Caco-2 (cell line): Measurements from ENCODE around the gene SCMH1. TPM values are rescaled to one million over a fixed set of nuclear protein-coding genes. Genes with fewer than 3 reads are reported as not detected.

Experiments used
- BruUV-seq: library from RNA; stranded (reverse); fragments of 400-500 nt; replicated peaks from 2 replicates; lab custom pipeline; 2021; lab: Mats Ljungman, UMichigan
- CTCF ChIA-PET: fragments of 300-600 bp; sonication (Branson Sonifier 250); formaldehyde crosslinking; loops from one replicate; lab custom pipeline; 2022; ENCODE audit warnings: antibody characterized with exemption; lab: Charles Lee
- POLR2A ChIA-PET: fragments of 300-600 bp; sonication (Branson Sonifier 250); formaldehyde crosslinking; loops from one replicate; lab custom pipeline; 2022; ENCODE audit warnings: antibody characterized with exemption; lab: Charles Lee
- DNase-seq, 2 experiments: peaks; one replicate each; pipeline versions ENCODE4 v3.0.0 to v3.0.0-alpha.2; 2020 to 2022
- H3K27me3 ChIP-seq: replicated peaks from 2 replicates; pipeline ENCODE4 v1.6.0; 2011; ENCODE audit warnings: low read length; ENCODE audit not compliant: control insufficient read depth, insufficient read depth
- H3K36me3 ChIP-seq: 2 replicates; pipeline ENCODE4 v1.5.1; 2011; ENCODE audit warnings: low read length; ENCODE audit not compliant: control insufficient read depth, insufficient read depth
- H3K4me1 ChIP-seq: fragments of 250-450 bp; sonication (Bioruptor Pico); 2 replicates; pipeline ENCODE4 v1.5.1; 2020; ENCODE audit warnings: mild to moderate bottlenecking
- H3K4me3 ChIP-seq: 2 replicates; pipeline ENCODE4 v1.5.1; 2011; ENCODE audit warnings: low read depth, mild to moderate bottlenecking, control low read depth, low read length
- H3K9me3 ChIP-seq: fragments of 250-450 bp; sonication (Bioruptor Pico); 2 replicates; pipeline ENCODE4 v1.5.1; 2020; ENCODE audit warnings: mild to moderate bottlenecking, moderate library complexity
- H3K27ac Mint-ChIP-seq: one replicate; pipeline ENCODE4 v1.8.0; 2022; ENCODE audit warnings: mixed read lengths; ENCODE audit not compliant: unreplicated experiment
- H3K27me3 Mint-ChIP-seq: one replicate; pipeline ENCODE4 v1.8.0; 2022; ENCODE audit warnings: mixed read lengths; ENCODE audit not compliant: insufficient read depth, unreplicated experiment
- H3K36me3 Mint-ChIP-seq: one replicate; pipeline ENCODE4 v1.8.0; 2022; ENCODE audit warnings: mild to moderate bottlenecking, mixed read lengths; ENCODE audit not compliant: insufficient read depth, unreplicated experiment
- H3K4me1 Mint-ChIP-seq: one replicate; pipeline ENCODE4 v1.8.0; 2022; ENCODE audit warnings: low read depth, mixed read lengths; ENCODE audit not compliant: unreplicated experiment
- H3K4me3 Mint-ChIP-seq: one replicate; pipeline ENCODE4 v1.8.0; 2022; ENCODE audit warnings: mild to moderate bottlenecking, moderate library complexity, mixed read lengths; ENCODE audit not compliant: unreplicated experiment
- H3K9me3 Mint-ChIP-seq: one replicate; pipeline ENCODE4 v1.8.0; 2022; ENCODE audit warnings: mixed read lengths; ENCODE audit not compliant: unreplicated experiment
- CTCF ChIP-seq, 2 experiments: fragments of 200-600 bp in 1 of 2; IDR thresholded peaks; 1 replicate in 1 of 2; 2 replicates in 1 of 2; pipeline versions ENCODE4 v1.5.1 to v1.8.0; 2011 to 2022; ENCODE audit warnings: antibody characterized with exemption in 1 of 2, control low read depth in 1 of 2, inconsistent platforms in 1 of 2, low read depth in 1 of 2, low read length in 1 of 2, mild to moderate bottlenecking in 1 of 2, moderate library complexity in 1 of 2; ENCODE audit not compliant: insufficient read depth in 1 of 2, severe bottlenecking in 1 of 2, unreplicated experiment in 1 of 2
- intact Hi-C: fragments of 100-400 bp; cut with micrococcal nuclease; formaldehyde crosslinking; loops from one replicate; pipeline ENCODE4 v1.10.0; 2022; ENCODE audit not compliant: unreplicated experiment
- total RNA-seq: library from RNA; stranded (reverse); gene quantifications from 2 replicates; pipeline ENCODE4 v1.2.3, GENCODE V29; 2022

SCMH1 gene
- total RNA-seq, 1 experiment from 2014 or later = 27.6 TPM

DNA sequence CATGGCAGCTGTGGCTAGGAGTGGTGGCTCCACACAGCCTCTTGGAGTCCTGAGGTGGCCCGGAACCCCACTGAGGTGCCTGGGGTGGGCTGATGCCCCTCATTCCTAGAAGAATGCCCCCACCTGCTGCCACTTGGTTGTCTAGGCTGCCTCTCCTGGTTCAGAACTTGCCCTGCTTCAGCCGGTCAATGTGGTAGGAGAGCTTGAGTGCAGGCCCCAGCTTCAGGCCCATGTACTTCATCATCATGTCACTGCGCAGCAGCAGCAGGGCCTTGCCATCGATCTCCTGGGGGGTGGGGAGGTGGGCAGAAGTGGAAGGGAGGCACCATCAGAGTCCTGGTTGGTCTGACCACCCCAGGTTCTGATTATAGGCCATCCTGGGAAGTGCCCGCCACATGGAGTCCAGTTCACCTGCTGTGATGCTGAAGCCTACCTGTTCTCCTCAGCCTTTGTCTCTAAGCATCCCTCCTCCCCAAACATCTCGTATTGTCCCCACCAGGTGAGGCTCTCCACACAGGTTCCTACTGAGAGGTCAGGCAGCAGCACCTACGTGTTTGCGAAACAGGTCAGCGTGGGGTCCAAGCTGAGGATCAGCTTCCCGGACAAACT, 214.0 kb downstream of the SCMH1 start:
- ChIA-PET CTCF (no interaction called here), POLR2A (no interaction called here)
- Mint-ChIP-seq H3K4me3 (no peak overlapping the region), H3K36me3 (peaks cover 61% of the 10 kb centered on the region), H3K9me3 (no peaks in the 10 kb centered on the region), H3K27me3 (no peaks in the 10 kb centered on the region), H3K27ac (no peak overlapping the region), H3K4me1 (peaks cover 6% of the 10 kb centered on the region)
- H3K36me3 ChIP-seq = peaks cover 1% of the 10 kb centered on the region; the same call in 1 of the 2 replicates
- no peak overlapping the region for H3K4me3 ChIP-seq
- H3K4me1 ChIP-seq = no peaks in the 10 kb centered on the region
- intact Hi-C loops = loop anchor here (5.0 kb wide), 1 partner anchor 94 kb away; no protein-coding TSS in a partner anchor
- no peaks in the 10 kb centered on the region for H3K27me3 ChIP-seq
- no TSS peak for BruUV-seq
- TF ChIP-seq CTCF (IDR thresholded peaks at IDR 0.05; ENCODE audit: insufficient read depth in 1 of 2, low read depth in 1 of 2, low read length in 1 of 2, severe bottlenecking in 1 of 2, unreplicated experiment in 1 of 2) = no peak
- DNase-seq = no peak
- H3K9me3 ChIP-seq = no peaks in the 10 kb centered on the region

- no peaks in the 10 kb centered on the region for H3K9me3 ChIP-seq
- Mint-ChIP-seq H3K27me3 (no peaks in the 10 kb centered on the region), H3K9me3 (no peaks in the 10 kb centered on the region), H3K27ac (no peak overlapping the region), H3K4me3 (peak overlapping the region; percentile 47), H3K36me3 (peaks cover 67% of the 10 kb centered on the region), H3K4me1 (peaks cover 7% of the 10 kb centered on the region)
- H3K36me3 ChIP-seq = peaks cover 1% of the 10 kb centered on the region; the same call in 1 of the 2 replicates
- no TSS peak for BruUV-seq
- DNase-seq = no peak
- H3K4me3 ChIP-seq = no peak overlapping the region
- no peaks in the 10 kb centered on the region for H3K4me1 ChIP-seq
- H3K27me3 ChIP-seq = no peaks in the 10 kb centered on the region
- intact Hi-C loops = loop anchor here (5.0 kb wide), 1 partner anchor 96 kb away; no protein-coding TSS in a partner anchor
- ChIA-PET CTCF (no interaction called here), POLR2A (no interaction called here)
- no peak for TF ChIP-seq CTCF (IDR thresholded peaks at IDR 0.05; ENCODE audit: insufficient read depth in 1 of 2, low read depth in 1 of 2, low read length in 1 of 2, severe bottlenecking in 1 of 2, unreplicated experiment in 1 of 2)
Observed at GRCh38 chr1:41025979-41026819, 215.9 kb downstream of the SCMH1 start.

DNA sequence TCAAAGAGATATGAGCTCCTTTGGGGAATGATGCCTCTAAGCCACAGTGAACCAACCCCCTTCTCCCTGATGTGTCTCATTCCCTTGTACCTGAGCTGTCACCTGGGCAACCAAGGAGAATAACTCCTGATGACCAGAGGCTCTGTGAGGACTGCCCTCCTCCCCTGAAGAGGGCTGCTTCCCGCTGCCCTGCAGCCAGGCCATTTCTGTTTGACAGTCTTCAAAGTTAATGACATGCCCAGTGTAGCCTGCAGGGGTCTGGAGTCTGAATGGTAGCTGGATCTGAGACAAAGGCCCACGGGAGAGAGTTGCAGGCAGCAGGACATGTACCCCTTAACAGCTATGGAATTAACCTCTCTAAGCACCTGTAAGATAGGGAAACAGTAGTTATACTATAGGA, 217.2 kb downstream of the SCMH1 start:
- H3K27me3 Mint-ChIP-seq = no peaks in the 10 kb centered on the region
- Histone ChIP-seq H3K4me3 (no peak overlapping the region), H3K4me1 (no peaks in the 10 kb centered on the region), H3K36me3 (peaks cover 1% of the 10 kb centered on the region; the same call in 1 of the 2 replicates), H3K27me3 (no peaks in the 10 kb centered on the region), H3K9me3 (no peaks in the 10 kb centered on the region)
- intact Hi-C loops = loop anchor here (5.0 kb wide), 1 partner anchor 97 kb away; no protein-coding TSS in a partner anchor
- CTCF ChIA-PET = interaction anchor here (2.5 kb wide), 1 partner anchor 98 kb away, joined by 12 read pairs; no protein-coding TSS in a partner anchor
- H3K4me3 Mint-ChIP-seq = no peak overlapping the region
- DNase-seq = no peak
- H3K9me3 Mint-ChIP-seq = no peaks in the 10 kb centered on the region
- H3K4me1 Mint-ChIP-seq = peaks cover 7% of the 10 kb centered on the region
- peaks cover 79% of the 10 kb centered on the region for H3K36me3 Mint-ChIP-seq
- no TSS peak for BruUV-seq
- no peak for TF ChIP-seq CTCF (IDR thresholded peaks at IDR 0.05; ENCODE audit: insufficient read depth in 1 of 2, low read depth in 1 of 2, low read length in 1 of 2, severe bottlenecking in 1 of 2, unreplicated experiment in 1 of 2)
- H3K27ac Mint-ChIP-seq = peak overlapping the region; percentile 50
- POLR2A ChIA-PET = no interaction called here
